Cardiac fibroblast (primary cell): Measurements from ENCODE around the gene RASGRF1.

Source experiments
- DNase-seq, 2 donors: peaks; one replicate each; pipeline versions ENCODE4 v3.0.0 to v3.0.0-alpha.2; 2010; ENCODE audit warnings: low read depth in 2 of 2
- H3K4me3 ChIP-seq, 2 donors: replicated peaks in 1 of 2; 1 replicate in 1 of 2; 2 replicates in 1 of 2; pipeline ENCODE4 v1.5.1; 2011; ENCODE audit warnings: low read depth in 2 of 2, low read length in 2 of 2, mild to moderate bottlenecking in 2 of 2, moderate library complexity in 1 of 2
- TF ChIP-seq, protein P1 (sequence below): IDR thresholded peaks from one replicate; pipeline ENCODE4 v1.5.1; 2011; ENCODE audit warnings: low read depth, mild to moderate bottlenecking, low read length, inconsistent platforms

RASGRF1 gene

DNA sequence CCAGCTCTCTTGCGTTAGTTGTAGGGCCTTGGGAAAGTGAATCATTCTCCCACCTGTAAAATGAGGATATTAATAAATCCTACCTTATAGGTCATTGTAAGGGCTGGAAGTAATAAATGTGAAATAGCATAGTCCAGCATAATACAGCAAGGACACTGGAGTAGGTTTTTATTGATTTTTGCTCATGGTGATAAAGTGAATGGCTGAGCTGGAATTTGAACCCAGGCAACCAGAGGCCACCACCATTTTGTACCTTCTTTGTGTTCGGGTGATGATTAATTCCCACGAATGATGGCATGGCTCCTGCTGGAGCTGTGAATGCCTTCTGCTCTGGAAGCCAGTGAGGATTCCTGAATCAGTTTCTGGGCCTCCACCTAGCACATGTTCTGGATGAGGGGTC lies 177.6 kb downstream of the RASGRF1 start:
- DNase-seq, result no peak
- TF ChIP-seq, protein P1, sequence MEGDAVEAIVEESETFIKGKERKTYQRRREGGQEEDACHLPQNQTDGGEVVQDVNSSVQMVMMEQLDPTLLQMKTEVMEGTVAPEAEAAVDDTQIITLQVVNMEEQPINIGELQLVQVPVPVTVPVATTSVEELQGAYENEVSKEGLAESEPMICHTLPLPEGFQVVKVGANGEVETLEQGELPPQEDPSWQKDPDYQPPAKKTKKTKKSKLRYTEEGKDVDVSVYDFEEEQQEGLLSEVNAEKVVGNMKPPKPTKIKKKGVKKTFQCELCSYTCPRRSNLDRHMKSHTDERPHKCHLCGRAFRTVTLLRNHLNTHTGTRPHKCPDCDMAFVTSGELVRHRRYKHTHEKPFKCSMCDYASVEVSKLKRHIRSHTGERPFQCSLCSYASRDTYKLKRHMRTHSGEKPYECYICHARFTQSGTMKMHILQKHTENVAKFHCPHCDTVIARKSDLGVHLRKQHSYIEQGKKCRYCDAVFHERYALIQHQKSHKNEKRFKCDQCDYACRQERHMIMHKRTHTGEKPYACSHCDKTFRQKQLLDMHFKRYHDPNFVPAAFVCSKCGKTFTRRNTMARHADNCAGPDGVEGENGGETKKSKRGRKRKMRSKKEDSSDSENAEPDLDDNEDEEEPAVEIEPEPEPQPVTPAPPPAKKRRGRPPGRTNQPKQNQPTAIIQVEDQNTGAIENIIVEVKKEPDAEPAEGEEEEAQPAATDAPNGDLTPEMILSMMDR, result no peak
- H3K4me3 ChIP-seq, result no peak overlapping the region

GRCh38 chr15:78912316-78912715 lies 178.3 kb downstream of the RASGRF1 start:
- TF ChIP-seq, protein P1, result no peak
- no peak overlapping the region for H3K4me3 ChIP-seq
- no peak for DNase-seq

DNA sequence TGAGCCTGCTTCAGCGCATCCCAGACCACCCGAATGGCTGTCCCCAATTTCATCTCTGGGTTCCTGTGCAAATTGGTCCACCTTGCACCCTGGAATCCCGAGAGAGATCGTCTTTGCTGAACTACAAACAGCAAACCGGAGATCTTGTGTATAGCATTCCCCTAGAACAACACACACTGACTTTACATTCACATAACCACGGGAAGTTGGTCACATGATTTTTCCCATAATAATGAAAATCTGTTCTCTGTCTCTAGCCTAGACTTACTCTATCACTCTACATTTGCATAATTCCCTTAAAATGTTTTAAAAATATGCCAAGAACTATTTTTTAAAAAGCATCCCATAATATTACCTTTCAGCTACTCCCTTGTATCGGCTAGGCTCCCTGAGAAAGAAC lies 180.3 kb downstream of the RASGRF1 start:
- TF ChIP-seq, protein P1, result no peak

More for the DNA sequence above, 180.3 kb downstream of the RASGRF1 start:
- DNase-seq, result no peak
- no peak overlapping the region for H3K4me3 ChIP-seq
